Measurements from ENCODE around the gene SLC22A12.
"Not testable (repeated sequence)": the region's sequence is repeated elsewhere in the genome, so short reads cannot be mapped to it uniquely, and the experiment has no call there.

Gene SLC22A12

GRCh38 chr11:64591257-64592233 is 525 bp downstream of the SLC22A12 start:
- DNase-seq: no peak

- DNase-seq: no peak
Measured at GRCh38 chr11:64592234-64592615, 1.2 kb downstream of the SLC22A12 start.

- no peak for DNase-seq
Measured at GRCh38 chr11:64592656-64593055, 1.6 kb downstream of the SLC22A12 start.

DNA sequence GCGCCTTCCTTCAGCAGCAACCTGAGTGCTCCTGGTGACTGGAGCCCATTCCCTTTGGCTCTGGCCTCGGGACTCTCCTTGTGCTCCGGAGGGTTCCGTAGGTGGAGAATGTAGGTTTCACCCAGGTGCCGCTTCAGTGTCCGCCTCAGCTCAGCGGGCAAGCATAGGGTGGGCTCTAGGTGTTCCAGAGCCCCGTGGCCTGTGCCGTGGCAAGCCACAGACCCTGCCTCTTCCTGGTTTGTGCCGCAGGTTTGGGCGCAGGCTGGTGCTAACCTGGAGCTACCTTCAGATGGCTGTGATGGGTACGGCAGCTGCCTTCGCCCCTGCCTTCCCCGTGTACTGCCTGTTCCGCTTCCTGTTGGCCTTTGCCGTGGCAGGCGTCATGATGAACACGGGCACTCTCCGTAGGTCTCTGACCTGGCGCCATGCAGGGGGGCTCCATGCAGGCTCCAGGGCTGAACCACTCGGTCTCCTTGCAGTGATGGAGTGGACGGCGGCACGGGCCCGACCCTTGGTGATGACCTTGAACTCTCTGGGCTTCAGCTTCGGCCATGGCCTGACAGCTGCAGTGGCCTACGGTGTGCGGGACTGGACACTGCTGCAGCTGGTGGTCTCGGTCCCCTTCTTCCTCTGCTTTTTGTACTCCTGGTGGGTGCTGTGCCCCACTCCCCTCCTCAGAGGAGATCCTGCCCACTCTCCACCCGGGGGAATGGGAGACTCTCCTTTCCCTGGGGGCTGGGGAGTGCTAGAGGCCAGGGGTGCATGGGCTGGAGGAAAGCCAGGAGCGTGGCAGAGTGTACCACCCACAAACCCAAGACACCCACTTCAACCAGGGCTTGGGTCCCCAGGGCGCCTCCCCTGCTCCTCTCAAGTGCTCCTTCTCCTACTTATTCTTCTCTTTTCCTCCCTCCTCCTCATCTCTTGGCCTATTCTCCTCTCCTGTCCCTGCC is 2.4 kb downstream of the SLC22A12 start:
- DNase-seq: no peak

DNA sequence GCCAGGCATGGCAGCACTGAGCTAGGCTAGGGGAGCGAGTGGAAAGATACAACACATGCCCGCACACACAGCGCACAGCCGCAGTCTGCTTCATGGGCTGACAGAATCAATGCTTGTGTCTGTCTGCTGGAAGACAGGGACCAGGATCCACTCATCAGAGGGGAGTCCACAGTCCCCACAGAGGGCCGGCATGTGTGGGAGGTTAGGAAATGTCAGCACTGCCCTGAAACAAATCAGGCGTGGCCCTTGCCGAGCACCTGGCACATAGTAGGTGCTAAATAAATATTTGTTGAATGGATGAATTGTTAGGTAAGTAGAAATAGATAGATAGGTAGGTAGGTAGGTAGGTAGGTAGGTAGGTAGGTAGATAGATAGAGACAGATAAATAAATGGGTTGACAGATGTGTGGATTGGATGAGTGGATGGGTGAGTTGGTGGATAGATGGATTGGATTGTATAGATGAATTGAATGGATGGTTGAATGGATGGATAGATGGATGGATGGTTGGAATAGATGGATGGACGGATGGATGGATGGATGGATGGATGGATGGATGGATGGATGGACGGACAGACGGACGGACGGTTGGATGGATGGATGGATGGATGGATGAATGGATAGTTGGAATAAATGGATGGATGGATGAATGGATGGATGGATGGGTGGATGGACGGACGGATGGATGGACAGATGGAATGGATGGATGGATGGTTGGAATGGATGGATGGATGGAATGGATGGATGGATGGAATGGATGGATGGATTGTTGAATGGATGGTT is 3.3 kb downstream of the SLC22A12 start:
- no peak for DNase-seq

GRCh38 chr11:64595922-64596321 is 4.9 kb downstream of the SLC22A12 start:
- DNase-seq: not testable (repeated sequence)

GRCh38 chr11:64597671-64598101 is 6.7 kb downstream of the SLC22A12 start:
- no peak for DNase-seq

DNA sequence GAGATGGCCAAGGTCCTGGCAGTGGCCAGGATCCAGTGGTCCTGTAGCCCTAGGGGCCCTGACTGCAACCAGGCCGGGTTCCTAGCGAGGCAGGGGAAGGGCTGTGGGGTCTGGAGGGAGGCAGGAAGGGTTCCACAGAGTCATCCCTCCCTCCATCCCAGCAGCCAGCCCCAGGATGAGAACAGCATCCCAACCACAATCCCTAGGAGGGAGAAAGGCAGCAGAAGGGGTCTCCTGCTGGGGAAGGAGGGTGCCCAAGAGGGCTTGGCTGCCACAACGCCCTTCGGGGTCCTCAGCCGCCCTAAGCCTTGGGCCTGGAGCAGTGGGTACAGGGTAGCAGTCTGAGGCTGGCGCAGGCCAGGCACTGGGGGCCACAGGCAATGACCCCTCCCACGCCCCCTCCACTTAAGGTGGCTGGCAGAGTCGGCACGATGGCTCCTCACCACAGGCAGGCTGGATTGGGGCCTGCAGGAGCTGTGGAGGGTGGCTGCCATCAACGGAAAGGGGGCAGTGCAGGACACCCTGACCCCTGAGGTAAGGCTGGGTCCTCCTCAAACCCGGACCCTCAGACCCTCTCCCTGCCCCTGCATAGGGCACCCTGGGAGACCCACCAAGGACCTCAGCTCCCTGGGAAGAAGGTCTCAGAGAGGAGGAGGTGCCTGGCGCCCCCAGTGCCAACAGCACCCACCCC is 7.2 kb downstream of the SLC22A12 start:
- no peak for DNase-seq

- no peak for DNase-seq
Measured at GRCh38 chr11:64598797-64599697, 8.0 kb downstream of the SLC22A12 start.

GRCh38 chr11:64599698-64600211 is 8.7 kb downstream of the SLC22A12 start:
- no peak for DNase-seq

- DNase-seq: no peak
Measured at GRCh38 chr11:64600281-64600992, 9.4 kb downstream of the SLC22A12 start.

- DNase-seq: no peak
Measured at GRCh38 chr11:64601605-64602465, 10.8 kb downstream of the SLC22A12 start.

GRCh38 chr11:64602466-64603070 is 11.5 kb downstream of the SLC22A12 start:
- no peak for DNase-seq

DNA sequence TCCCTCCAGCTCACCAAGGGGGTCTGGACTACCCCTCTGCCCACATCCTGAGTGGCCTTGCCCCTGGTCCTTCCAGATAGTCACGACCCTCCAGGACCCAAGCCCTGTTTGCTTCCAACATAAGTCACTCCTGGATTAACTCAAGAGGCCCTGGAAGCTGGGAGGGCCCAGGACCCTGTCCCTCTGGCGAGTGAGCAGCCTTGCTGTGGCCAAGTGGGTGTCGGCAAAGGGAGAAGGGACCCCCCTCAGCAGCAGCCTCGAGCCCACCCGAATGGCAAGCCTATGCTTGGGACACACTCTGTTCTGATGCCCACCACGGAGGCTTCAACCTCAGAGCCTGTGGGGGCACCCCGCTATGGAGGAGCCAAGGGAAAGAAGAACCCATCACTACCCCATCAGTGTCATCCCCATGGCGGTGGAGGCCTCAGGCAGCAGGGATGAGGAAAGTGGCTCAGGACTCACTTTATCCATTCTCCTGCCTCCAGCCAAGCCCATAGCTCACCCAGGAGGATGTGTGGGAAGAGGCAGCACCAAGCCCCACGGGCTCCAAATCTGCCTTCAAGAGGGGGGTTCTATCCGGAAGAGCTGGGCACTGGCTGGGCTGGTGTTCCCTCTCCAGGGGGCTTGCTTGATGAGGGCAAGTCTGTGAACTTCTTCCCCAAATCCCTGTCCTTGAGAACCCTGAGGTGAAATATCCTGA is 12.5 kb downstream of the SLC22A12 start:
- no peak for DNase-seq

GRCh38 chr11:64604458-64605243 is 13.6 kb downstream of the SLC22A12 start:
- no peak for DNase-seq

- no peak for DNase-seq
Measured at GRCh38 chr11:64605244-64605560, 14.2 kb downstream of the SLC22A12 start.
